K562 (cell line): ENCODE results near the gene CLDN7. TPM values are rescaled to one million over a fixed set of nuclear protein-coding genes. Genes with fewer than 3 reads are reported as not detected.

Experiments used
- BHLHE40 ChIP-seq: IDR thresholded peaks from 2 replicates; pipeline ENCODE4 v1.6.1; 2011; ENCODE audit warnings: low read length, improper control_type of control experiment
- CBFA2T2 ChIP-seq: fragments of 450-650 bp; conservative IDR thresholded peaks from 2 replicates; pipeline ENCODE4 v1.6.1; 2017; ENCODE audit warnings: mild to moderate bottlenecking
- CHD4 ChIP-seq: fragments of 200-600 bp; sonication (generic); IDR thresholded peaks from 3 replicates; pipeline ENCODE4 v1.6.1; 2012; ENCODE audit warnings: low read depth, mild to moderate bottlenecking, mixed read lengths, low read length, inconsistent platforms; ENCODE audit not compliant: insufficient read depth, insufficient replicate concordance, poor library complexity, severe bottlenecking
- DACH1 ChIP-seq: fragments of 450-650 bp; IDR thresholded peaks from 2 replicates; pipeline ENCODE4 v1.6.1; 2018; ENCODE audit not compliant: partially characterized antibody
- EGR1 ChIP-seq: fragments of 450-650 bp; conservative IDR thresholded peaks from 2 replicates; pipeline ENCODE4 v1.6.1; 2017; ENCODE audit warnings: mild to moderate bottlenecking
- ESRRA ChIP-seq: fragments of 450-650 bp; IDR thresholded peaks from 2 replicates; pipeline ENCODE4 v1.6.1; 2014; ENCODE audit warnings: low read depth, mild to moderate bottlenecking, moderate library complexity, borderline replicate concordance
- GATAD2B ChIP-seq: fragments of 450-650 bp; IDR thresholded peaks from 2 replicates; pipeline ENCODE4 v1.6.1; 2017; ENCODE audit warnings: mild to moderate bottlenecking, borderline replicate concordance
- GTF2E2 ChIP-seq: fragments of 200-800 bp; sonication (Bioruptor generic); IDR thresholded peaks from 2 replicates; pipeline ENCODE4 v1.6.1; 2016; ENCODE audit warnings: missing genetic modification characterization, missing compliant biosample characterization
- HOXB6 ChIP-seq: fragments of 250-450 bp; sonication (Bioruptor Pico); IDR thresholded peaks from 2 replicates; pipeline ENCODE4 v1.5.1; 2022; ENCODE audit warnings: mild to moderate bottlenecking, borderline replicate concordance
- KLF10 ChIP-seq: fragments of 250-450 bp; sonication (Bioruptor Pico); IDR thresholded peaks from 2 replicates; pipeline ENCODE4 v1.6.1; 2021; ENCODE audit warnings: matching md5 sums
- KLF16 ChIP-seq: IDR thresholded peaks from 2 replicates; pipeline ENCODE4 v1.6.1; 2016; ENCODE audit warnings: antibody characterized with exemption
- L3MBTL2 ChIP-seq: fragments of 450-650 bp; IDR thresholded peaks from 2 replicates; pipeline ENCODE4 v1.6.1; 2016; ENCODE audit warnings: mild to moderate bottlenecking, moderate library complexity
- MLLT1 ChIP-seq, 2 experiments: fragments of 450-650 bp; IDR thresholded peaks; 2 replicates each; pipeline ENCODE4 v1.6.1; 2016
- MNT ChIP-seq, 2 experiments: fragments of 450-650 bp; conservative IDR thresholded peaks; 2 replicates each; pipeline ENCODE4 v1.6.1; 2017; ENCODE audit warnings: mild to moderate bottlenecking in 2 of 2, moderate library complexity in 2 of 2
- MYNN ChIP-seq, 2 experiments: sonication (generic); formaldehyde crosslinking in 1 of 2; IDR thresholded peaks; 2 replicates each; pipeline versions ENCODE4 v1.5.0 to v1.6.1; 2016 to 2020; ENCODE audit warnings: antibody characterized with exemption in 1 of 2, missing genetic modification reagents in 1 of 2
- NFIC ChIP-seq: fragments of 450-650 bp; IDR thresholded peaks from 2 replicates; pipeline ENCODE4 v1.6.1; 2017; ENCODE audit warnings: mild to moderate bottlenecking, inconsistent platforms
- NONO ChIP-seq, 2 experiments: fragments of 200-400 bp in 1 of 2; fragments of 450-650 bp in 1 of 2; formaldehyde crosslinking in 1 of 2; IDR thresholded peaks; 2 replicates each; pipeline ENCODE4 v1.6.1; 2017; ENCODE audit warnings: low read depth in 2 of 2, mild to moderate bottlenecking in 2 of 2, moderate library complexity in 2 of 2, low read length in 1 of 2
- PHF8 ChIP-seq: fragments of 200-600 bp; sonication (generic); IDR thresholded peaks from 2 replicates; pipeline ENCODE4 v1.6.1; 2012; ENCODE audit warnings: mixed run types, mild to moderate bottlenecking, inconsistent platforms, low read length, moderate library complexity, borderline replicate concordance
- SREBF2 ChIP-seq: sonication (generic); formaldehyde crosslinking; IDR thresholded peaks from 2 replicates; pipeline ENCODE4 v1.4.0; 2020; ENCODE audit warnings: mild to moderate bottlenecking, missing genetic modification reagents
- TAL1 ChIP-seq: fragments of 450-650 bp; IDR thresholded peaks from 2 replicates; pipeline ENCODE4 v1.6.1; 2016; ENCODE audit warnings: mild to moderate bottlenecking
- TCF3 ChIP-seq: sonication (generic); formaldehyde crosslinking; IDR thresholded peaks from 2 replicates; pipeline ENCODE4 v1.4.0; 2020; ENCODE audit warnings: mild to moderate bottlenecking, missing genetic modification reagents
- TEAD4 ChIP-seq, 2 experiments: sonication (generic) in 1 of 2; formaldehyde crosslinking in 1 of 2; IDR thresholded peaks; 2 replicates each; pipeline versions ENCODE4 v1.6.1 to v1.8.0; 2012 to 2022; ENCODE audit warnings: borderline replicate concordance in 1 of 2, inconsistent platforms in 1 of 2, low read length in 1 of 2, mild to moderate bottlenecking in 1 of 2, missing genetic modification reagents in 1 of 2
- VEZF1 ChIP-seq: fragments of 200-800 bp; sonication (Bioruptor generic); IDR thresholded peaks from 2 replicates; pipeline ENCODE4 v1.6.1; 2017; ENCODE audit warnings: missing genetic modification characterization, missing compliant biosample characterization
- XRCC4 ChIP-seq: IDR thresholded peaks from one replicate; pipeline ENCODE4 v1.6.1; 2011; ENCODE audit not compliant: insufficient read depth, insufficient read length; ENCODE audit errors: extremely low read depth
- ZFP30 ChIP-seq: fragments of 250-450 bp; sonication (Bioruptor Pico); IDR thresholded peaks from 2 replicates; pipeline ENCODE4 v1.8.0; 2022; ENCODE audit warnings: moderate library complexity, mild to moderate bottlenecking, inconsistent platforms, borderline replicate concordance
- ZFP36 ChIP-seq: fragments of 150-350 bp; IDR thresholded peaks from 2 replicates; pipeline ENCODE4 v1.6.1; 2018; ENCODE audit warnings: low read length, low read depth; ENCODE audit not compliant: partially characterized antibody
- polyA plus RNA-seq, 8 experiments: library from polyadenylated mRNA; depleted of rRNA in 4 of 8; stranded (reverse) in 5 of 8; unstranded in 3 of 8; fragments of >200 nt; fragmentation: Nextera tagmentation in 2 of 8; fragmentation: Illumina TruSeq in 1 of 8; extraction: Ambion mirVana in 2 of 8; extraction: Trizol in 1 of 8; gene quantifications; 2 replicates each; pipeline versions ENCODE4 v1.2.1 to v1.2.3, GENCODE V29; 2011 to 2014; ENCODE audit warnings: inconsistent platforms in 1 of 8, missing spikeins in 1 of 8
- total RNA-seq, 7 experiments: library from RNA; depleted of rRNA in 6 of 7; stranded (reverse); fragments of >200 nt in 6 of 7; fragmentation: Illumina TruSeq in 2 of 7; extraction: Trizol in 2 of 7; gene quantifications; 2 replicates each; pipeline versions ENCODE4 v1.2.1 to v1.2.3, GENCODE V29; 2011 to 2021; ENCODE audit warnings: low replicate concordance in 1 of 7

The CLDN7 gene
- total and polyA plus RNA-seq, 9 of the 15 experiments (the other 6 are each of a cell fraction or from before 2014, with no cell fraction given), result 2.2 to 14.5 (median 7.6) TPM

- TF ChIP-seq MLLT1 (IDR thresholded peaks at IDR 0.05), result 0 out of 4 replicates have a peak, but pooled peaks of 1 of the 2 experiments have one; percentile 15
- no peak for TF ChIP-seq GATAD2B
- peak; percentile 60 for TF ChIP-seq TEAD4 (IDR thresholded peaks at IDR 0.05; ENCODE audit: low read length)
- TF ChIP-seq TEAD4 (CRISPR knock-in tag; IDR thresholded peaks at IDR 0.05; ENCODE audit: borderline replicate concordance), result no peak
- TF ChIP-seq GTF2E2, result no peak
- no peak for TF ChIP-seq SREBF2 (CRISPR knock-in tag)
- peak; percentile 85 for TF ChIP-seq NFIC
- peak; percentile 31; the same call in 1 of the 2 replicates for TF ChIP-seq ESRRA
- TF ChIP-seq MYNN (IDR thresholded peaks at IDR 0.05), result peak; percentile 37; the same call in 1 of the 2 replicates
- no peak for TF ChIP-seq MYNN (CRISPR knock-in tag; IDR thresholded peaks at IDR 0.05)
- peak; percentile 65; the same call in 1 of the 2 replicates for TF ChIP-seq L3MBTL2
- TF ChIP-seq KLF16, result peak; percentile 65; the same call in 1 of the 2 replicates
- TF ChIP-seq TCF3, result peak; percentile 55
- peak; percentile 51 for TF ChIP-seq BHLHE40
- TF ChIP-seq VEZF1, result peak; percentile 25; the same call in 1 of the 2 replicates
- no peak for TF ChIP-seq PHF8
- no peak for TF ChIP-seq CHD4
- peak; percentile 47 for TF ChIP-seq CBFA2T2
- no peak for TF ChIP-seq ZFP30 (CRISPR knock-in tag)
- TF ChIP-seq ZFP36, result no peak
- peak; percentile 60 for TF ChIP-seq DACH1
- TF ChIP-seq XRCC4, result no peak
- no peak for TF ChIP-seq KLF10
- peak; percentile 5; the same call in 1 of the 2 replicates for TF ChIP-seq TAL1
- 0 out of 2 replicates have a peak, but pooled peaks have one; percentile 26 for TF ChIP-seq EGR1
- TF ChIP-seq HOXB6, result no peak
- TF ChIP-seq MNT (conservative IDR thresholded peaks at IDR 0.05), result peak in 1 of 2 experiments; percentile 46; a peak in 1 of 4 replicates
- no peak for TF ChIP-seq NONO (IDR thresholded peaks at IDR 0.05; ENCODE audit: low read depth in 2 of 2, low read length in 1 of 2)
Observed at GRCh38 chr17:7293159-7293558, 30.9 kb upstream of the CLDN7 start (continued).
